Stimulated activated CD4-positive, alpha-beta T cell treated with anti-CD3 and anti-CD28 coated beads, Interleukin-1b, Interleukin-23, amount 100 ng/mL, for 1 hour (primary cell): ENCODE results near the gene MDM1.

ENCODE experiments used
- DNase-seq, 2 donors: peaks; one replicate each; pipeline ENCODE4 v3.0.0-alpha.2; 2020; ENCODE audit warnings: low read depth in 2 of 2

The MDM1 gene

GRCh38 chr12:68324531-68324930 lies 7.6 kb downstream of the MDM1 start:
- no peak for DNase-seq

GRCh38 chr12:68321140-68321539 lies 11.0 kb downstream of the MDM1 start:
- DNase-seq: no peak

GRCh38 chr12:68319988-68320623 lies 12.1 kb downstream of the MDM1 start:
- DNase-seq: no peak

GRCh38 chr12:68317047-68317667 lies 15.0 kb downstream of the MDM1 start:
- no peak for DNase-seq

GRCh38 chr12:68310370-68310769 lies 21.8 kb downstream of the MDM1 start:
- no peak for DNase-seq

GRCh38 chr12:68306564-68306963 lies 25.6 kb downstream of the MDM1 start:
- DNase-seq: no peak

- DNase-seq: no peak
Observed at GRCh38 chr12:68305278-68305677, 26.9 kb downstream of the MDM1 start.

- DNase-seq: no peak
Observed at GRCh38 chr12:68304626-68305025, 27.5 kb downstream of the MDM1 start.

GRCh38 chr12:68303850-68304249 lies 28.3 kb downstream of the MDM1 start:
- no peak for DNase-seq

GRCh38 chr12:68297929-68298328 lies 34.2 kb downstream of the MDM1 start:
- no peak for DNase-seq

- DNase-seq: no peak
Observed at GRCh38 chr12:68294251-68294650, 37.9 kb downstream of the MDM1 start.

GRCh38 chr12:68293347-68293746 lies 38.8 kb downstream of the MDM1 start:
- DNase-seq: no peak

- DNase-seq: no peak
Observed at GRCh38 chr12:68292151-68292943, 39.8 kb downstream of the MDM1 start.

GRCh38 chr12:68291396-68292036 lies 40.6 kb downstream of the MDM1 start:
- DNase-seq: no peak

- no peak for DNase-seq
Observed at GRCh38 chr12:68290126-68290525, 42.0 kb downstream of the MDM1 start.

- no peak for DNase-seq
Observed at GRCh38 chr12:68287106-68287505, 45.1 kb downstream of the MDM1 start.

- DNase-seq: no peak
Observed at GRCh38 chr12:68286396-68286795, 45.8 kb downstream of the MDM1 start.

- no peak for DNase-seq
Observed at GRCh38 chr12:68285541-68285940, 46.6 kb downstream of the MDM1 start.

- DNase-seq: no peak
Observed at GRCh38 chr12:68281322-68282077, 50.7 kb downstream of the MDM1 start.

- DNase-seq: no peak
Observed at GRCh38 chr12:68280240-68280639, 51.9 kb downstream of the MDM1 start.

- DNase-seq: no peak
Observed at GRCh38 chr12:68279227-68280054, 52.7 kb downstream of the MDM1 start.
